Tracheal epithelial cell (primary cell): Measurements from ENCODE around the gene PTPN20. TPM values are rescaled to one million over a fixed set of nuclear protein-coding genes. Genes with fewer than 3 reads are reported as not detected.

Source experiments
- total RNA-seq: library from RNA; depleted of rRNA; stranded (reverse); fragments of >200 nt; gene quantifications from 2 replicates; pipeline ENCODE4 v1.2.1, GENCODE V29; 2014

Gene PTPN20, protein sequence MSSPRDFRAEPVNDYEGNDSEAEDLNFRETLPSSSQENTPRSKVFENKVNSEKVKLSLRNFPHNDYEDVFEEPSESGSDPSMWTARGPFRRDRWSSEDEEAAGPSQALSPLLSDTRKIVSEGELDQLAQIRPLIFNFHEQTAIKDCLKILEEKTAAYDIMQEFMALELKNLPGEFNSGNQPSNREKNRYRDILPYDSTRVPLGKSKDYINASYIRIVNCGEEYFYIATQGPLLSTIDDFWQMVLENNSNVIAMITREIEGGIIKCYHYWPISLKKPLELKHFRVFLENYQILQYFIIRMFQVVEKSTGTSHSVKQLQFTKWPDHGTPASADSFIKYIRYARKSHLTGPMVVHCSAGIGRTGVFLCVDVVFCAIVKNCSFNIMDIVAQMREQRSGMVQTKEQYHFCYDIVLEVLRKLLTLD
- total RNA-seq = 1.1 and 2.4 TPM in 2 replicates

DNA sequence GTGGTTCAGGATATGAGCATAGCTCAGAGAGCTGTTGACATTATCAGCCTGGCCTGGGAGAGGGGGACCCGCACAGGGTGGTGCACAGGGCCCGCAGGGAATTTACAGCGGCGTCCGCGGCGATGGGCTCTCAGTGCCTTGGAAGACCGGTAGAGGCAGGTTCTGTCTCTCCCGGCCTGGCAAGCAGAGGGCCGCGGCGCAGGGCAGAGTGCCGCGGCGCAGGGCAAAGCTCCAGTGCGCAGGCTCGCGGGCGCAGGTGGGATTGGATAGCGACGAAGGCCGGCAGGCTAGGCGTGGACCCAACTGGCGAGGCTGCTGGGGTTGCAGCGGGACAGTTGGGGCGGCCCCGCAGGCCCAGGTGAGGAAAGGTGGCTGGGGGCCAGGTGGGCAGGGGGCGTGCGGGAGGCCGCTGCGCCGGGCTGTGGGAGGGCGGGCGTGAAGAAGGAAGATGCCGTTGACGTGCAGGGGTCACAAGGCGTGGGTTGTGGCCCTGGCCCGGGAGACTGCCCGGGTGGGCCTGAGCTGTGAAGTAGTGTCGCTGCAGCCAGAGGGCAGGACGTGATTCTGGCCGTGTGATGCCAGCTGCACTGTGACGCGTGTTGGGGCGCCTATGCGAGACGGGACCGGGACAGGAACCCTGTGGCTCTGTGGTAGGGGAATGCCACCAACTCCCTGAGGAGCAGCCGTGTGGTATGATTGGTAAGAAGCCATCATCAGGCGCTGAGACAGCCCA is at the start of gene PTPN20:
Gene PTPN20 (plus strand): TSS at position 285 of the 733 bp plus-strand sequence. CDS start 21,072 bp downstream, outside the sequence.

